WTC11 (cell line): Measurements from ENCODE around the gene QKI. TPM values are rescaled to one million over a fixed set of nuclear protein-coding genes. Genes with fewer than 3 reads are reported as not detected.

Source experiments
- ATAC-seq: fragments of 200-7000 bp; cut with Tn5 transposase; 2 replicates; pipeline ENCODE4 v1.10.0; 2021; ENCODE audit warnings: mild to moderate bottlenecking, moderate library complexity
- CTCF ChIA-PET: fragments of 300-600 bp; sonication (Branson Sonifier 250); formaldehyde crosslinking; loops from one replicate; lab custom pipeline; 2021; ENCODE audit warnings: antibody characterized with exemption; lab: Charles Lee
- POLR2A ChIA-PET: fragments of 350-600 bp; sonication (Branson Sonifier 250); formaldehyde crosslinking; loops from one replicate; lab custom pipeline; 2021; ENCODE audit warnings: antibody characterized with exemption; lab: Charles Lee
- DNase-seq: peaks from one replicate; pipeline ENCODE4 v3.0.0; 2021; ENCODE audit warnings: low spot score
- H3K27ac Mint-ChIP-seq: 2 replicates; pipeline ENCODE4 v1.8.0; 2021; ENCODE audit warnings: mixed read lengths
- H3K27me3 Mint-ChIP-seq: 2 replicates; pipeline ENCODE4 v1.8.0; 2021; ENCODE audit warnings: low read depth, mild to moderate bottlenecking, moderate library complexity, mixed read lengths
- H3K36me3 Mint-ChIP-seq: 2 replicates; pipeline ENCODE4 v1.8.0; 2021; ENCODE audit warnings: mixed read lengths
- H3K4me1 Mint-ChIP-seq: 2 replicates; pipeline ENCODE4 v1.8.0; 2022; ENCODE audit warnings: mixed read lengths
- H3K4me3 Mint-ChIP-seq: 2 replicates; pipeline ENCODE4 v1.8.0; 2021; ENCODE audit warnings: mild to moderate bottlenecking, moderate library complexity, mixed read lengths
- H3K9me3 Mint-ChIP-seq: 2 replicates; pipeline ENCODE4 v1.8.0; 2021; ENCODE audit warnings: mixed read lengths
- AFF4 ChIP-seq: sonication (generic); formaldehyde crosslinking; IDR thresholded peaks from 2 replicates; pipeline ENCODE4 v1.8.1; 2023; ENCODE audit warnings: mild to moderate bottlenecking, missing genetic modification reagents, borderline replicate concordance
- AR ChIP-seq: fragments of 250-450 bp; sonication (Bioruptor Pico); IDR thresholded peaks from 2 replicates; pipeline ENCODE4 v1.9.0; 2021; ENCODE audit warnings: mild to moderate bottlenecking
- ATF2 ChIP-seq: sonication (generic); formaldehyde crosslinking; IDR thresholded peaks from 2 replicates; pipeline ENCODE4 v1.8.1; 2022; ENCODE audit warnings: low read depth, missing genetic modification reagents, borderline replicate concordance
- E2F4 ChIP-seq: sonication (generic); formaldehyde crosslinking; IDR thresholded peaks from 2 replicates; pipeline ENCODE4 v1.8.1; 2022; ENCODE audit warnings: low read depth, mild to moderate bottlenecking, moderate library complexity, missing genetic modification reagents, borderline replicate concordance
- EMX1 ChIP-seq: fragments of 250-450 bp; sonication (Bioruptor Pico); IDR thresholded peaks from 2 replicates; pipeline ENCODE4 v1.8.0; 2021; ENCODE audit warnings: mild to moderate bottlenecking
- FOXJ3 ChIP-seq: sonication (generic); formaldehyde crosslinking; IDR thresholded peaks from 2 replicates; pipeline ENCODE4 v1.9.0; 2021; ENCODE audit warnings: missing genetic modification reagents, mild to moderate bottlenecking, borderline replicate concordance
- HMGA2 ChIP-seq: fragments of 250-450 bp; sonication (Bioruptor Pico); IDR thresholded peaks from 2 replicates; pipeline ENCODE4 v1.4.0; 2021; ENCODE audit warnings: mild to moderate bottlenecking, moderate library complexity
- NR3C1 ChIP-seq: sonication (generic); formaldehyde crosslinking; conservative IDR thresholded peaks from 2 replicates; pipeline ENCODE4 v1.8.1; 2023; ENCODE audit warnings: low read depth, mild to moderate bottlenecking, missing genetic modification reagents
- PREB ChIP-seq: sonication (generic); formaldehyde crosslinking; IDR thresholded peaks from 2 replicates; pipeline ENCODE4 v1.8.1; 2022; ENCODE audit warnings: mild to moderate bottlenecking, missing genetic modification reagents, moderate library complexity, borderline replicate concordance
- TEAD1 ChIP-seq: sonication (generic); formaldehyde crosslinking; IDR thresholded peaks from 2 replicates; pipeline ENCODE4 v1.8.0; 2022; ENCODE audit warnings: mild to moderate bottlenecking, missing genetic modification reagents
- ZNF263 ChIP-seq: sonication (generic); formaldehyde crosslinking; IDR thresholded peaks from 2 replicates; pipeline ENCODE4 v1.8.1; 2022; ENCODE audit warnings: low read depth, mild to moderate bottlenecking, moderate library complexity, missing genetic modification reagents
- ZNF396 ChIP-seq: fragments of 250-450 bp; sonication (Bioruptor Pico); IDR thresholded peaks from 2 replicates; pipeline ENCODE4 v1.8.0; 2021; ENCODE audit warnings: mild to moderate bottlenecking, moderate library complexity, borderline replicate concordance
- ZNF416 ChIP-seq: fragments of 250-450 bp; sonication (Bioruptor Pico); IDR thresholded peaks from 2 replicates; pipeline ENCODE4 v1.9.0; 2021; ENCODE audit warnings: mild to moderate bottlenecking, inconsistent platforms
- total RNA-seq: library from RNA; stranded (reverse); gene quantifications from 3 replicates; pipeline ENCODE4 v1.2.3, GENCODE V29; 2021
- TF ChIP-seq, protein P1 (sequence below): sonication (generic); formaldehyde crosslinking; IDR thresholded peaks from 2 replicates; pipeline ENCODE4 v1.8.0; 2023; ENCODE audit warnings: missing genetic modification reagents
- TF ChIP-seq, protein P2 (sequence below): sonication (generic); formaldehyde crosslinking; IDR thresholded peaks from 2 replicates; pipeline ENCODE4 v1.8.1; 2023; ENCODE audit warnings: mild to moderate bottlenecking, missing genetic modification reagents

The QKI gene
- total RNA-seq, 1 experiment from 2014 or later = 145 TPM

GRCh38 chr6:163446549-163446948, 32.0 kb downstream of the QKI start:
- no peak overlapping the region for H3K4me3 Mint-ChIP-seq
- no peaks in the 10 kb centered on the region for H3K27me3 Mint-ChIP-seq
- H3K4me1 Mint-ChIP-seq = peaks cover 43% of the 10 kb centered on the region
- DNase-seq (no peak), ATAC-seq (no peak)
- ChIA-PET POLR2A (no interaction called here), CTCF (no interaction called here)
- no peak for TF ChIP-seq ZNF396 (CRISPR knock-in tag)
- TF ChIP-seq, protein P1, sequence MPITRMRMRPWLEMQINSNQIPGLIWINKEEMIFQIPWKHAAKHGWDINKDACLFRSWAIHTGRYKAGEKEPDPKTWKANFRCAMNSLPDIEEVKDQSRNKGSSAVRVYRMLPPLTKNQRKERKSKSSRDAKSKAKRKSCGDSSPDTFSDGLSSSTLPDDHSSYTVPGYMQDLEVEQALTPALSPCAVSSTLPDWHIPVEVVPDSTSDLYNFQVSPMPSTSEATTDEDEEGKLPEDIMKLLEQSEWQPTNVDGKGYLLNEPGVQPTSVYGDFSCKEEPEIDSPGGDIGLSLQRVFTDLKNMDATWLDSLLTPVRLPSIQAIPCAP (CRISPR knock-in tag) = no peak
- TF ChIP-seq ZNF263 = no peak
- TF ChIP-seq ATF2 (CRISPR knock-in tag) = no peak
- TF ChIP-seq PREB (CRISPR knock-in tag) = no peak
- TF ChIP-seq EMX1 (CRISPR knock-in tag) = no peak
- no peak for TF ChIP-seq HMGA2 (CRISPR knock-in tag)
- TF ChIP-seq AFF4 (CRISPR knock-in tag) = no peak
- TF ChIP-seq TEAD1 = no peak
- TF ChIP-seq NR3C1 (CRISPR knock-in tag) = no peak
- no peak for TF ChIP-seq E2F4 (CRISPR knock-in tag)
- TF ChIP-seq ZNF416 = no peak
- TF ChIP-seq, protein P2, sequence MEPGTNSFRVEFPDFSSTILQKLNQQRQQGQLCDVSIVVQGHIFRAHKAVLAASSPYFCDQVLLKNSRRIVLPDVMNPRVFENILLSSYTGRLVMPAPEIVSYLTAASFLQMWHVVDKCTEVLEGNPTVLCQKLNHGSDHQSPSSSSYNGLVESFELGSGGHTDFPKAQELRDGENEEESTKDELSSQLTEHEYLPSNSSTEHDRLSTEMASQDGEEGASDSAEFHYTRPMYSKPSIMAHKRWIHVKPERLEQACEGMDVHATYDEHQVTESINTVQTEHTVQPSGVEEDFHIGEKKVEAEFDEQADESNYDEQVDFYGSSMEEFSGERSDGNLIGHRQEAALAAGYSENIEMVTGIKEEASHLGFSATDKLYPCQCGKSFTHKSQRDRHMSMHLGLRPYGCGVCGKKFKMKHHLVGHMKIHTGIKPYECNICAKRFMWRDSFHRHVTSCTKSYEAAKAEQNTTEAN (CRISPR knock-in tag) = no peak
- no peak for TF ChIP-seq AR (CRISPR knock-in tag)
- TF ChIP-seq FOXJ3 (CRISPR knock-in tag) = no peak
- no peaks in the 10 kb centered on the region for H3K9me3 Mint-ChIP-seq
- H3K27ac Mint-ChIP-seq = no peak overlapping the region
- H3K36me3 Mint-ChIP-seq = peaks cover 3% of the 10 kb centered on the region; the same call in 1 of the 2 replicates
